Measurements from ENCODE around the gene ZNF581. TPM values are rescaled to one million over a fixed set of nuclear protein-coding genes. Genes with fewer than 3 reads are reported as not detected.

The ZNF581 gene
- total RNA-seq, 1 experiment from 2014 or later: 65.1 TPM

DNA sequence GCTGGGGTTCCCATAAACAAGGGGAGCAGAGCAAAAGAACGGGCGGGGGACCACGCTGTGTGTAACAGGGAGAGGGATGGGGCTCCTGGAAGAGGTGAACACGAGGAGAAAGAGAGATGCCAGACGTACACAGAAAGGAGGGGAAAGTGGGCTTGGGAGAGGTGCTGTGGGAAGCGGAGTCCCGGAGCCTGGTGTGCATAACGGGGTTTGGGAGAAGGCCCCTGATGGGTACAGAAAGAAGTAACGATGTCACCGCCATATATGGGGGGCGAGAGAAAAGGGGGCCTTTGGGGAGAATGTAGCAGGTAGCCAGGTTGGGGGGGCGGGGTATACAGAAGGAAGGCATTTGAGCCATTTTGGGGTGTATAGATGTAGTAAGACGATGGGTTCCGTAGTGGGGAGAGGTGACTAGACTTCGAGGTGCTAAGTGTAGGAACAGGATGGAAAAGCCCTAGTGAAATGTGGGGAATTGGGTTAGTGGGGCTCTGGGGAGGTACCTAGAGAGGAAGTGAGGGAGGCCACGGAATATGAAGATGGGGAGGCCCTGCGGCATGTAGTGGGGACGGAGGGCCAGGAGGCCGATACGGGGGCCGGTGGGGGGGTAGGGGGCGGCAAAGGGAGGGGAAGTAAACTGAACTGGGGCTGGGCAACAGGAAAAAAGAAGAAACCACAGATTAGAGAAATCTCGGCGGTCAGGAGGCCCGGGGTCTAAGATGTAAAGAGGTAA lies 1.9 kb upstream of the ZNF581 start:
- Mint-ChIP-seq H3K36me3 (ENCODE audit: insufficient read depth in 1 of 3, low read depth in 3 of 3) (peaks cover 24 to 34% (median 32%) of the 10 kb centered on the region in 3 experiments), H3K27me3 (ENCODE audit: low read depth) (peaks cover 3% of the 10 kb centered on the region; the same call in 1 of the 2 replicates), H3K4me3 (peak overlapping the region; percentile 97), H3K4me1 (peaks cover 17 to 35% of the 10 kb centered on the region in 2 experiments), H3K9me3 (peaks cover 0 to 4% of the 10 kb centered on the region in 2 experiments; a peak in 3 of 5 replicates), H3K27ac (peak overlapping the region; percentile 84 to 95 (median 91))
- H3K27ac ChIP-seq (ENCODE audit: insufficient read length, low read depth, low read length): no peak overlapping the region
- H3K4ac ChIP-seq (ENCODE audit: low read depth, low read length): no peak overlapping the region
- H4K91ac ChIP-seq (ENCODE audit: insufficient read length, low read depth, low read length): no peak overlapping the region
- no peak overlapping the region for H3K18ac ChIP-seq (ENCODE audit: insufficient read length, low read depth, low read length)
- no peaks in the 10 kb centered on the region for H3K4me1 ChIP-seq (ENCODE audit: insufficient read depth, low read length)
- TF ChIP-seq, protein P1, sequence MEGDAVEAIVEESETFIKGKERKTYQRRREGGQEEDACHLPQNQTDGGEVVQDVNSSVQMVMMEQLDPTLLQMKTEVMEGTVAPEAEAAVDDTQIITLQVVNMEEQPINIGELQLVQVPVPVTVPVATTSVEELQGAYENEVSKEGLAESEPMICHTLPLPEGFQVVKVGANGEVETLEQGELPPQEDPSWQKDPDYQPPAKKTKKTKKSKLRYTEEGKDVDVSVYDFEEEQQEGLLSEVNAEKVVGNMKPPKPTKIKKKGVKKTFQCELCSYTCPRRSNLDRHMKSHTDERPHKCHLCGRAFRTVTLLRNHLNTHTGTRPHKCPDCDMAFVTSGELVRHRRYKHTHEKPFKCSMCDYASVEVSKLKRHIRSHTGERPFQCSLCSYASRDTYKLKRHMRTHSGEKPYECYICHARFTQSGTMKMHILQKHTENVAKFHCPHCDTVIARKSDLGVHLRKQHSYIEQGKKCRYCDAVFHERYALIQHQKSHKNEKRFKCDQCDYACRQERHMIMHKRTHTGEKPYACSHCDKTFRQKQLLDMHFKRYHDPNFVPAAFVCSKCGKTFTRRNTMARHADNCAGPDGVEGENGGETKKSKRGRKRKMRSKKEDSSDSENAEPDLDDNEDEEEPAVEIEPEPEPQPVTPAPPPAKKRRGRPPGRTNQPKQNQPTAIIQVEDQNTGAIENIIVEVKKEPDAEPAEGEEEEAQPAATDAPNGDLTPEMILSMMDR (conservative IDR thresholded peaks at IDR 0.05): no peak
- H3K4me2 ChIP-seq (ENCODE audit: insufficient read depth, insufficient read length, low read length): peak overlapping the region; percentile 73
- no peaks in the 10 kb centered on the region for H4K20me1 ChIP-seq (ENCODE audit: control insufficient read depth, insufficient read depth, insufficient read length)
- H3K9me3 ChIP-seq (ENCODE audit: control insufficient read depth, low read depth, low read length): no peaks in the 10 kb centered on the region
- no peak overlapping the region for H2AFZ ChIP-seq (ENCODE audit: low read length)
- no peak overlapping the region for H3K23ac ChIP-seq (ENCODE audit: insufficient read length, low read depth, low read length)
- peaks cover 3% of the 10 kb centered on the region for H3K79me1 ChIP-seq (ENCODE audit: insufficient read depth, low read depth, low read length, poor library complexity, severe bottlenecking)
- H2BK120ac ChIP-seq (ENCODE audit: low read depth, low read length, poor library complexity, severe bottlenecking): no peak overlapping the region
- peak overlapping the region; percentile 61 for H3K9ac ChIP-seq (ENCODE audit: extremely low read depth, insufficient read length, low read length)
- H4K5ac ChIP-seq (ENCODE audit: insufficient read length, low read depth, low read length): no peak overlapping the region
- no peaks in the 10 kb centered on the region for H3K27me3 ChIP-seq (ENCODE audit: insufficient read depth, low read length)
- no CpG with 5 or more reads among the region's 25 CpGs for WGBS (ENCODE audit: extremely low coverage, insufficient read length, low lambda C conversion rate)
- peaks cover 29% of the 10 kb centered on the region for H3K23me2 ChIP-seq (ENCODE audit: insufficient read length, low read depth, low read length, poor library complexity, severe bottlenecking)
- H4K8ac ChIP-seq (replicated peaks; ENCODE audit: insufficient read length, low read depth, low read length): no peak overlapping the region
- no peak overlapping the region for H2BK12ac ChIP-seq (ENCODE audit: insufficient read length, low read depth, low read length)
- no peak overlapping the region for H2AK5ac ChIP-seq (ENCODE audit: insufficient read length, low read length)
- no peak for DNase-seq
- peak overlapping the region; percentile 46; the same call in 1 of the 2 replicates for H3K14ac ChIP-seq (ENCODE audit: insufficient read depth, low read length)
- H2BK5ac ChIP-seq (ENCODE audit: insufficient read length, low read length): no peak overlapping the region
- H3K56ac ChIP-seq (ENCODE audit: insufficient read length, low read depth, low read length): no peak overlapping the region
- peaks cover 7% of the 10 kb centered on the region; the same call in 1 of the 2 replicates for H3K79me2 ChIP-seq (ENCODE audit: insufficient read depth, low read length)
- no peak overlapping the region for H2BK20ac ChIP-seq (ENCODE audit: low read depth, low read length, poor library complexity, severe bottlenecking)
- H3T11ph ChIP-seq (ENCODE audit: low read length): no peak overlapping the region
- H2BK15ac ChIP-seq (ENCODE audit: low read depth, low read length): no peak overlapping the region

Measured in H9 (cell line).